ENCODE results near the gene LY6G6D. TPM values are rescaled to one million over a fixed set of nuclear protein-coding genes. Genes with fewer than 3 reads are reported as not detected.

The LY6G6D gene
- total and polyA plus RNA-seq, 2 donors (not counting 3 experiments of a cell fraction or from before 2014, with no cell fraction given): not detected

DNA sequence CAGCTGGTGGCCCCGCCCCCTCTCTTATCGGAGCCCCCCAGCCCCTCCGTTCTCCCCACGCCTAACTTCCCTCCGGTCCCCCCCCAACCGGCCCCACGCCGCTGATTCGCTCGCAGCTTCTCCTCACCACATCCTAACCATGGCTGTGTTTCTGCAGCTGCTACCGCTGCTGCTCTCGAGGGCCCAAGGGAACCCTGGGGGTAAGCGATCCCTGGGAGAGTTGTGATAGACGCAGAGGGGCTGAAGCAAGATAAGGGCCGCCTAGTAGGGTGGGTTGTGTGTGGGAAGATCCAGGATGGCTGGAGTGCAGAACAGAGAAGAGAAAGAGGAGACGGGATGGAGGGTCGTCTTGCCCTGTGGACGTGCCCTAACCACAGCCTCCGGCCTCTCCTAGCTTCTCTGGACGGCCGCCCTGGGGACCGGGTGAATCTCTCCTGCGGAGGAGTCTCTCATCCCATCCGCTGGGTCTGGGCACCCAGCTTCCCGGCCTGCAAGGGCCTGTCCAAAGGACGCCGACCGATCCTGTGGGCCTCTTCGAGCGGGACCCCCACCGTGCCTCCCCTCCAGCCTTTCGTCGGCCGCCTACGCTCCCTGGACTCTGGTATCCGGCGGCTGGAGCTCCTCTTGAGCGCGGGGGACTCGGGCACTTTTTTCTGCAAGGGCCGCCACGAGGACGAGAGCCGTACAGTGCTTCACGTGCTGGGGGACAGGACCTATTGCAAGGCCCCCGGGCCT is 8.3 kb downstream of the LY6G6D start, which contains the start of gene MPIG6B:
MPIG6B (plus strand) TSS at position 129 of the 735 bp plus-strand sequence; CDS start at position 140, 11 bp downstream.
- DNase-seq (ENCODE audit: low read depth, low spot score) (no peak), FAIRE-seq (no peak)
- no peaks in the 10 kb centered on the region for H3K9me3 ChIP-seq (replicated peaks; ENCODE audit: control insufficient read depth, insufficient read depth, low read length)
- H3K79me2 ChIP-seq (ENCODE audit: control insufficient read depth, insufficient read depth, low read length): no peaks in the 10 kb centered on the region
- no peak within 1 kb of the TSS for H3K9ac ChIP-seq (replicated peaks; ENCODE audit: extremely low read depth, insufficient read depth, low read length)
- H3K27ac ChIP-seq (ENCODE audit: insufficient read depth, low read depth, low read length): no peak within 1 kb of the TSS
- no peaks in the 10 kb centered on the region for H4K20me1 ChIP-seq (replicated peaks; ENCODE audit: control insufficient read depth, extremely low read depth, insufficient read depth, low read length)
- peaks cover 21% of the 10 kb centered on the region for H3K4me1 ChIP-seq (ENCODE audit: control insufficient read depth, extremely low read depth, insufficient read depth, low read length)
- dilution Hi-C loops (cut with MboI; ENCODE audit: extremely low pct_ligation_motif_present, low sequenced_read_pairs) (no loop called here), intact Hi-C loops (cut with micrococcal nuclease) (no loop called here)
- ChIA-PET POLR2A (interaction anchor here (0.6 to 2.3 kb wide), 2 partner anchors 9 to 106 kb away, joined by 8 to 10 read pairs; partner anchors contain the start of gene LY6G6D), CTCF (interaction anchor here (1.0 to 1.8 kb wide), 6 partner anchors 9 to 107 kb away, joined by 3 to 5 read pairs (median 4); no protein-coding TSS in a partner anchor)
- H3K4me2 ChIP-seq (ENCODE audit: insufficient read depth, low read length): no peak within 1 kb of the TSS
- peaks cover 0 to 2% of the 10 kb centered on the region in 2 experiments for H3K27me3 ChIP-seq (ENCODE audit: control insufficient read depth in 2 of 2, insufficient read depth in 2 of 2, low read length in 2 of 2)
- TF ChIP-seq POLR2AphosphoS5 (IDR thresholded peaks at IDR 0.05; ENCODE audit: insufficient read depth, low read depth, low read length): no peak
- TF ChIP-seq, protein P1, sequence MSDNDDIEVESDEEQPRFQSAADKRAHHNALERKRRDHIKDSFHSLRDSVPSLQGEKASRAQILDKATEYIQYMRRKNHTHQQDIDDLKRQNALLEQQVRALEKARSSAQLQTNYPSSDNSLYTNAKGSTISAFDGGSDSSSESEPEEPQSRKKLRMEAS (IDR thresholded peaks at IDR 0.05; ENCODE audit: insufficient read depth, insufficient read length): no peak
- TF ChIP-seq MYC (IDR thresholded peaks at IDR 0.05; ENCODE audit: low read depth, low read length): no peak
- no peak for TF ChIP-seq GATA2 (IDR thresholded peaks at IDR 0.05; ENCODE audit: insufficient read depth, insufficient read length, low read depth, low read length)
- no peak for TF ChIP-seq JUN (IDR thresholded peaks at IDR 0.05; ENCODE audit: borderline replicate concordance, insufficient read depth, insufficient read length, low read depth)
- TF ChIP-seq, protein P2, sequence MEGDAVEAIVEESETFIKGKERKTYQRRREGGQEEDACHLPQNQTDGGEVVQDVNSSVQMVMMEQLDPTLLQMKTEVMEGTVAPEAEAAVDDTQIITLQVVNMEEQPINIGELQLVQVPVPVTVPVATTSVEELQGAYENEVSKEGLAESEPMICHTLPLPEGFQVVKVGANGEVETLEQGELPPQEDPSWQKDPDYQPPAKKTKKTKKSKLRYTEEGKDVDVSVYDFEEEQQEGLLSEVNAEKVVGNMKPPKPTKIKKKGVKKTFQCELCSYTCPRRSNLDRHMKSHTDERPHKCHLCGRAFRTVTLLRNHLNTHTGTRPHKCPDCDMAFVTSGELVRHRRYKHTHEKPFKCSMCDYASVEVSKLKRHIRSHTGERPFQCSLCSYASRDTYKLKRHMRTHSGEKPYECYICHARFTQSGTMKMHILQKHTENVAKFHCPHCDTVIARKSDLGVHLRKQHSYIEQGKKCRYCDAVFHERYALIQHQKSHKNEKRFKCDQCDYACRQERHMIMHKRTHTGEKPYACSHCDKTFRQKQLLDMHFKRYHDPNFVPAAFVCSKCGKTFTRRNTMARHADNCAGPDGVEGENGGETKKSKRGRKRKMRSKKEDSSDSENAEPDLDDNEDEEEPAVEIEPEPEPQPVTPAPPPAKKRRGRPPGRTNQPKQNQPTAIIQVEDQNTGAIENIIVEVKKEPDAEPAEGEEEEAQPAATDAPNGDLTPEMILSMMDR (IDR thresholded peaks at IDR 0.05; ENCODE audit: extremely low read depth in 1 of 2, insufficient read depth in 1 of 2, low read depth in 1 of 2, low read length in 2 of 2): no peak
- no peak within 1 kb of the TSS for H3K4me3 ChIP-seq (replicated peaks in 1 of 3; ENCODE audit: insufficient read depth in 1 of 3, low read depth in 1 of 3, low read length in 3 of 3)
- no peak within 1 kb of the TSS for H2AFZ ChIP-seq (ENCODE audit: low read depth, low read length)
- H3K9me1 ChIP-seq (replicated peaks; ENCODE audit: control insufficient read depth, extremely low read depth, insufficient read depth, low read length): no peaks in the 10 kb centered on the region
- BruUV-seq (replicated peaks): no TSS peak
- peaks cover 3 to 16% of the 10 kb centered on the region in 2 experiments for H3K36me3 ChIP-seq (ENCODE audit: control insufficient read depth in 2 of 2, extremely low read depth in 1 of 2, insufficient read depth in 2 of 2, low read length in 2 of 2)

Data from endothelial cell of umbilical vein (primary cell).